GM21423 (cell line): ENCODE data around the gene ASF1A.

Source experiments
- ATAC-seq: cut with Tn5 transposase; IDR thresholded peaks from one replicate; pipeline ENCODE4 v1.9.1; 2021; ENCODE audit warnings: mild to moderate bottlenecking, moderate library complexity; ENCODE audit not compliant: unreplicated experiment

Gene ASF1A

DNA sequence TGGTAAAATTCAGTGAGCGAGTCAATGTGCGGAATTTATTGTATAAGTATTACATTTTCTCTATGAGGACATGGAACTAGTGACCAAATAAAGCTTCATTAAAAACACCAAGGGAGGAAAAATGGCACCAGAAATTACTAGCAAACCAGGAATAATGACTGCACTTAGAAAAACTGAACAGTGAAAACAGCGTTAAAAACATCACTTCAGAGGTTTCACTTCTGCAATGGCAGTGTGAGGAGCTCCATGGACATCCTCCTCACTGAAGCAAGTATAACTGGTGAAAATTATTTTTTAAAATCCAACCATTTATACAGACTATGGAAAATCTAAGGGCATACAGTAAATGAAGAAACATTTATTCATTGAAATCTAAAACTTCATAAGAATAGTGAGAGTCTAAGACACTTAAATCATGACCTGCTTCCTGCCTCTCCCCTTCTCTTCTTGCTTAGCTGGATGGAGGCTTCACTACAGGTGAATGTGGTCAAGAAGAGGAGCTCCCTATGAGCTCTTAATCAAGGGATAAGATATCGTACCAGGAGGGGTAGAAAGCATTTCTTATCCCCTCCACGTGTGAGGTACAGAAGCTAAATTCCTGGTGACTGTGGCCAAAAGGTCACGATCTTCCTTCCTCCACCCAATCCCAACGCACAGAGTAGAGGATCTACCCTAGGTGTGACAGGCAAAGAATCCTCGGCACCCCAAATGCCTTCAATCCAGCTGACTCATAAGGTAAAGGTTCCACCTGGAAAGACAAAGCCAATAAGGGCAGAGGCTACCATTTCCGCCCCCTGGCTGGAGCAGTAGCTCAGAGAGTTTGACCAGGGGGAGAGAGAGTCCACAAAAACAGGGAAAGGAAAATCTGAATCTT, 12.3 kb upstream of the ASF1A start:
- ATAC-seq = peak; percentile 89

DNA sequence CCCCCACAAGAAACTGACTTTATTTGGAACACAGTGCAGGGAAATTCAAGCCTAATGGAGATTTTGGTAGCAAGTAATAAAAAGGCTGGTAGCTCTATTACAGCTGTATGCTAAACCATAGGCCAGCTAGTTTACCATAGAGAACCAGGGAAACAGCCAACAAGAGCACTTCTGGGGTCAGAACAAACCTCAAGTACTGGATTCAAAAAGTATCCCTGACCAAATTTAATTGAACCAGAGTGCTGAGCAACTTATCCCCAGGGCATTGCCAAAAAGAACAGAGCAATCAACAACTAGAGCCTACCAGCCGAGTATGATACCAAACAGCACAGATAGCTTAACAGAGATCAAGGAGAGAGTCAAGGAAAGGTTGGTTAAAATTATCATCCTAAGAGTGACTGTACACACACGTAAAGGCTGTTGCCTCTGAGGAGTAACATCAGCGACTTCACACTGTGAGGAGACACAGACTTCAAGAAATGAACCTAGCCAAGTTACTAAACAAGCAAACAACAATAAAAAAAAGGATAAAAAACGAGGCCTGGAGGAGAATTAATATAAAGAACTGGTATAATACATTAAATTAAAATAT, 11.5 kb upstream of the ASF1A start:
- ATAC-seq = no peak

GRCh38 chr6:118886641-118887040, 7.3 kb upstream of the ASF1A start:
- no peak for ATAC-seq

GRCh38 chr6:118889163-118889562, 4.8 kb upstream of the ASF1A start:
- no peak for ATAC-seq

GRCh38 chr6:118890997-118891790, 2.8 kb upstream of the ASF1A start:
- ATAC-seq = peak; percentile 23

DNA sequence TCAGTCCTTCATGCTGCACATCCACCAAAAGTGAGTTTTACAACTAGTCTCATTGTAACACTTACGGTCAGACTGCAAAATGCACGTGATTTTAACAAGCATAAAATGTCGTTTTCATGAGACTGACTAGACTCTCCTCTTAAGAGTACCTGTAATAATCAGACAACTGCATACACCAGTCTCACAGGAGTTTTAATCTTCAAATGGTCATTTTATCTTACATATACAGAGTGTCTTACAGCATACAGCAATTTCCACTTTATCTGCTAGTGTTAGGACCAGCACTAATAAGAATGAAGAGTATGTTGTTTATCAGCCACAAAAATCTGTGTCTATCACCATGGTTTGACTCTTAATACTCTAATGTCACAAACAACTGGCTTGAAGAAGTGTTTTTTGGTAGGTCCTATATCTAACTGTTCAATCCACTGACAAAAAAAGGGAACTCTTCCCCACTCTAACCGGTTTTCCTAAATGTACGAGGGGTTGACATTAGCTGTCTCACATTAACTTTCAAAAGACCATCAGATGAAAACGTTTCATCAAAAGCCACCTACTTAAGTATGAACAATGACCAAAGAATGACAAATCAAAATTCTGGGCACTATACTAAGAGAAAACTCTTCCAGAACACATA, 1.5 kb upstream of the ASF1A start:
- no peak for ATAC-seq

DNA sequence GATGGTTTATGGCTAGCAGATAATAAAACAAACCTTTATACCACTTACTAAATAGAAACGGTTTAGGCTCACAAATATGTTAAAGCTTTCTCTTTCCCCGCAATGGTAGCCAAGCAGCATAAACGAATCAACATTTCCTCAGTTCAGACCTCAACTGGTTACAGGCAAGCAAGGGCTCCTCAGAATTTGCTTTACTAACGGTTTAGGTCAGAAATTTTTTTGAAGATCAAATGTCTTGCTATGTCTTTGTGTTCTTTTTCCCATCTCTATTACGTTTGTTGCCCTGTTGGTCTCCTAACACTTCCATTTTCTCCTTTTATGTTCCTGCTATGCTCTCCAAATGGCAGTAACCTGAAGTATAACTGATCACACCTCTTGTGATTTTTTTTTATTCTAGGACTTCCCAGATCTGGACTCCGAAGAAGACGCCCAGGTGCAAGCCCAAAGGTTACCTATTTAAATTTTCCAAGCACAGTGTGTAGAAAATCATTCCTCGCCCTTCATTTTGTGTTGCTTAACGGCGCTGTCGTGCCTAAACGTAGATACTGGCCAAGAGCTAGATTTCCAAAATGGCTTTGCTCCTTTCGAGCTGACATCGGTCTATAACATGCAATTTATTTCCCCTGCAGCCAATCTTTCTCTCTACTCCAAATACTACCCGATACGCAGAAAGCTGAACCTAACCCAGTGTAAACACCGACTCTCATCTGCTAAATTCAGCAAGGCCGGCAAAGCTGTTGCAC, 717 bp upstream of the ASF1A start:
- ATAC-seq = peak; percentile 9

- peak; percentile 29 for ATAC-seq
These were observed 691 bp downstream of the ASF1A start for GRCh38 chr6:118894425-118895260.

DNA sequence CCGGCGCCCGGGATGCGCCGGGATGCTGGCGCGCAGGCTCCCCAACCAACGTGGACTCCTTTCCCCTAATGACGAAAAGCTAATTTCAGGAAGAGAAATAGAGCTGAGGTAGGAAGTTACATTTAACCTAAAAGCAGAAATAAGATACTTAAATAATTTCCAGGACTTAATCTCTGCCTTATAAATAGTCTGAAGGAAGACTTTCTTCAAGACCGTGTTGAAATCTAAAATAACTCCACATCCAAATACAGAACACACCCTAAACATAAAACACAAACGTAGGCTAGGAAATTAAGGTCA, 1.3 kb downstream of the ASF1A start:
- ATAC-seq = no peak

DNA sequence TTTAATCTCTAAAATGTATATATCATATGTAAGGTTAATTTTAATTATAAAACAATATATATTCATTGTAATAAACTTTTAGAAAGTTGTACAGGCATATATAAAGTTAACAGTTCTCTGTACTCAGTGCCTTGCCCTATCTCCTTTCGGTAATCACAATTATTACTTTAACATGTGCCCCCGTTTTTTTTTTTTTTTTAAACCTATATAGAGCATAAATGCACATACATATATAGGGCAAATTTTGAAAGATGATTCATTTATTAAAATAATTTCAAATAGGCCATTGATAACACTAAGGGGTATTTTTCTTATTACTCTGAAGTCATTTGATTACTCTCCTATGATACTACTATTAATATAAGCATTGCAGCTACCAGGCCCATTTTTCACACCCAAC, 1.9 kb downstream of the ASF1A start:
- ATAC-seq = no peak

DNA sequence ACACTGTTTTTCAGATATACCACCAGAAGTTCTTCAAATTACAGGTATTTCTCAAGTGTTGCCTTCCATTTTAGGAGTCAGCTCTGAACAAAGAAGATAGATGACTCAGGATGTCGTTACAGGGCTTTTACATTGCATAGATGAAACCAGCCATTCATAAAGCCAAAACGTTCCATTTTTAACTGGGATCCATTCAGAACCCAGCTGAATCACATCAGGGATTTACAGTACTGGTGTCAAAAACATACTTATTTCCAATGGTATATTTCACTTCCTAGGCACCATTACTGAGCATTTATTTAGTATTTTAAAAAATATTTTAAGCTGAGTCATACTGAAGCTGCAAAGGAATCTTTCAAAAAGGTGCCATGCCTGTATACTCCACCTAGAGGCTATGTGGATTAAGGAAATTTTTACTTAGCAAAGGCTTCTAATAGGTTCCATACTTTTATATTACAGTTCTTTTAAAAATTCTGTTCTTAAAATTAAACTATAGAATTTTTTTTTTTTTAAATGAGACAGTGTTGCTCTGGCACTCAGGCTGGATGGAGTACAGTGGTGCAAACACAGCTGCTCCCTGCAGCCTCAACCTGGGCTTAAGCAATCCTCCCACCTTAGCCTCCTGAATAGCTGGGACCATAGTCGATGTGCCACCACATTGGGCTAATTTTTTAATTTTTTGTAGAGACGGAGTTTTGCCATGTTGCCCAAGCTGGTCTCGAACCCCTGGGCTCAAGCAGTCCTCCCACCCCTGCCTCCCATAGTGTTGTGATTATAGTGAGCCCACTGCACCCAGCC, 2.6 kb downstream of the ASF1A start:
- ATAC-seq = peak; percentile 12

DNA sequence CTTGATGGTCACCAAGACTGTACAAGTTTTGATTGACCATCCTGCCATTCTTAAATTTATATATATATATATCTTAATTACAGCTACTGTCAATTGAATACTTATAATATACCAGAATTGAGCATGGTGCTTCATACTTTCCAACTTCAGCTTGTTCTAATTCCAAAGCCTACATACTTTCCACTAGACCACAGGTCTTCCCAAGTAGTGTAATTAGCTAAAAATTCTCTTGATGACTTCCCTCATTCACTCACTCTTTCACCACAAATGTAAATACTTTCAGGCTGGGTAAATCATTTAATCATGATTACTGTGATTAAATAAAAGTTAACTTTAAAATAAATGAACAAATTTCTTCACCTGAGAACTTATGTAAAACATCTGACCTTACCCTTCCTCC, 3.4 kb downstream of the ASF1A start:
- no peak for ATAC-seq

DNA sequence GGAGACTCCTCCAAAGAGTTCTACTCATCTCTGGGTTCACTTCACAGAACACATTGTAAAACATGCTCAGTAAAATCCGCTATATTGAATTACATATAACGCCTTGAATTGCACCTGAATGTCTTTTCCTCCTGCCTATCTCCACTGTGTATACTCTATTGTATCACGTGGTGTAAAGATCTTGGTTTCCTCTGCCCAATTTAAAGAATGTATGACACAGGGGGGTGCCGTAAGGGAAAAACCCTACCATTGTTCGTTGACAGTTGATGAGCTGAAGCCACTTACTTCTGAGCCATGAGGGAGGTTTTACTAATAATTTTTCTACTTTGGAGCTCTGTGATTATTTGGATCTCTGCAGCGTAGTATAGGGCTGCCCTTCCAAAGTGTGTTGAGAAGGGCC, 6.0 kb downstream of the ASF1A start:
- no peak for ATAC-seq

DNA sequence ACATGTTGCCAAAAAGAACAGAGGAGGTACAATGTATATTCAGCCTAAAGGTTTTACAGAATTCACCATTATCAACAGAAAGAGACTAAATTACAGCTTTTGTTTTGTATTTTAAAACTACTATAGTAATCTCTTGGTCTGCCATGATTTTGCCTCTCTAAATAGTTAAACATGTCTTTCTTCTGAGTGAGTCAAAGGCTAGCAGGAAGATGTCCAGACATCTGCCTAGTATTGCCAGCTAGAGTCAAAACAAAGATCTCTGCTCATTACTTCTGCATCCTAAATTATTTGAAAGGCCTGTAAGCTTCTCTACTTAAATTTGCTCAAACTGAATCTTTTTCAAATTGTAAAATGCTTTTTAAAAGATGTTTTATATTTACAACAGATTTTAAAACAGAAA, 8.8 kb downstream of the ASF1A start:
- no peak for ATAC-seq

GRCh38 chr6:118903138-118903537, 9.2 kb downstream of the ASF1A start:
- no peak for ATAC-seq

- ATAC-seq = no peak
These were observed 9.7 kb downstream of the ASF1A start for GRCh38 chr6:118903691-118904090.

GRCh38 chr6:118905084-118905483, 11.1 kb downstream of the ASF1A start:
- no peak for ATAC-seq

- no peak for ATAC-seq
These were observed 11.9 kb downstream of the ASF1A start for GRCh38 chr6:118905851-118906250.

- ATAC-seq = no peak
These were observed 14.5 kb downstream of the ASF1A start for GRCh38 chr6:118908441-118908840.
